K562 (cell line): ENCODE measurements around the gene LAMB3. TPM values are rescaled to one million over a fixed set of nuclear protein-coding genes. Genes with fewer than 3 reads are reported as not detected.

Experiments used
- BRF2 ChIP-seq: IDR thresholded peaks from 3 replicates; pipeline ENCODE4 v1.6.1; 2011; ENCODE audit warnings: borderline replicate concordance, mild to moderate bottlenecking; ENCODE audit not compliant: insufficient read length, insufficient read depth
- CHD4 ChIP-seq: fragments of 200-600 bp; sonication (generic); IDR thresholded peaks from 3 replicates; pipeline ENCODE4 v1.6.1; 2012; ENCODE audit warnings: low read depth, mild to moderate bottlenecking, mixed read lengths, low read length, inconsistent platforms; ENCODE audit not compliant: insufficient read depth, insufficient replicate concordance, poor library complexity, severe bottlenecking
- CREB5 ChIP-seq: fragments of 250-450 bp; sonication (Bioruptor Pico); IDR thresholded peaks from 2 replicates; pipeline ENCODE4 v1.5.0; 2020; ENCODE audit warnings: mild to moderate bottlenecking
- DDX20 ChIP-seq: fragments of 450-650 bp; IDR thresholded peaks from 2 replicates; pipeline ENCODE4 v1.6.1; 2016; ENCODE audit warnings: missing genetic modification characterization, low read depth, mild to moderate bottlenecking, missing compliant biosample characterization, moderate library complexity
- E2F3 ChIP-seq: fragments of 250-450 bp; sonication (Bioruptor Pico); IDR thresholded peaks from 2 replicates; pipeline ENCODE4 v1.4.0; 2020; ENCODE audit warnings: mild to moderate bottlenecking
- ETS2 ChIP-seq: IDR thresholded peaks from 2 replicates; pipeline ENCODE4 v1.6.1; 2016; ENCODE audit warnings: borderline replicate concordance, missing genetic modification characterization, mild to moderate bottlenecking, moderate library complexity, missing compliant biosample characterization; ENCODE audit not compliant: poor library complexity, severe bottlenecking
- HOMEZ ChIP-seq: fragments of 250-450 bp; sonication (Bioruptor Pico); IDR thresholded peaks from 2 replicates; pipeline ENCODE4 v1.4.0; 2020; ENCODE audit warnings: mild to moderate bottlenecking, moderate library complexity
- KAT2B ChIP-seq: IDR thresholded peaks from one replicate; pipeline ENCODE4 v1.6.1; 2012; ENCODE audit warnings: low read depth, mild to moderate bottlenecking, control low read depth, inconsistent platforms, low read length, moderate library complexity
- MTA2 ChIP-seq: fragments of 450-650 bp; IDR thresholded peaks from 2 replicates; pipeline ENCODE4 v1.6.1; 2016; ENCODE audit warnings: low read depth
- PYGO2 ChIP-seq: fragments of 450-650 bp; IDR thresholded peaks from 2 replicates; pipeline ENCODE4 v1.6.1; 2016; ENCODE audit warnings: mild to moderate bottlenecking, missing genetic modification characterization, moderate library complexity, missing compliant biosample characterization
- SIRT6 ChIP-seq: IDR thresholded peaks from one replicate; pipeline ENCODE4 v1.6.1; 2012; ENCODE audit warnings: low read depth, mild to moderate bottlenecking, control low read depth, inconsistent platforms, low read length, moderate library complexity
- THRAP3 ChIP-seq: fragments of 450-650 bp; IDR thresholded peaks from 2 replicates; pipeline ENCODE4 v1.6.1; 2016; ENCODE audit warnings: mild to moderate bottlenecking, inconsistent platforms, borderline replicate concordance
- U2AF1 ChIP-seq: fragments of 200-400 bp; formaldehyde crosslinking; optimal IDR thresholded peaks from 2 replicates; pipeline ENCODE3; 2017; ENCODE audit warnings: mild to moderate bottlenecking, low read depth, low read length, moderate library complexity
- ZNF121 ChIP-seq: sonication (generic); formaldehyde crosslinking; conservative IDR thresholded peaks from 2 replicates; pipeline ENCODE4 v1.8.0; 2022; ENCODE audit warnings: missing genetic modification reagents
- ZNF586 ChIP-seq: fragments of 450-650 bp; formaldehyde crosslinking; conservative IDR thresholded peaks from 2 replicates; pipeline ENCODE4 v1.4.0; 2020; ENCODE audit warnings: mild to moderate bottlenecking, moderate library complexity
- ZNF699 ChIP-seq: fragments of 250-450 bp; sonication (Bioruptor Pico); IDR thresholded peaks from 2 replicates; pipeline ENCODE4 v1.8.0; 2021; ENCODE audit warnings: mild to moderate bottlenecking, moderate library complexity; ENCODE audit not compliant: insufficient replicate concordance
- polyA plus RNA-seq, 8 experiments: library from polyadenylated mRNA; depleted of rRNA in 4 of 8; stranded (reverse) in 5 of 8; unstranded in 3 of 8; fragments of >200 nt; fragmentation: Nextera tagmentation in 2 of 8; fragmentation: Illumina TruSeq in 1 of 8; extraction: Ambion mirVana in 2 of 8; extraction: Trizol in 1 of 8; gene quantifications; 2 replicates each; pipeline versions ENCODE4 v1.2.1 to v1.2.3, GENCODE V29; 2011 to 2014; ENCODE audit warnings: inconsistent platforms in 1 of 8, missing spikeins in 1 of 8
- total RNA-seq, 7 experiments: library from RNA; depleted of rRNA in 6 of 7; stranded (reverse); fragments of >200 nt in 6 of 7; fragmentation: Illumina TruSeq in 2 of 7; extraction: Trizol in 2 of 7; gene quantifications; 2 replicates each; pipeline versions ENCODE4 v1.2.1 to v1.2.3, GENCODE V29; 2011 to 2021; ENCODE audit warnings: low replicate concordance in 1 of 7
- TF ChIP-seq, protein P1 (sequence below), 2 experiments: fragments of 450-650 bp in 1 of 2; IDR thresholded peaks; 2 replicates each; pipeline ENCODE4 v1.6.1; 2011 to 2017; ENCODE audit warnings: low read depth in 2 of 2, antibody characterized with exemption in 1 of 2, borderline replicate concordance in 1 of 2, low read length in 1 of 2, mild to moderate bottlenecking in 1 of 2, mixed read lengths in 1 of 2; ENCODE audit not compliant: control insufficient read depth in 1 of 2

The LAMB3 gene
- total and polyA plus RNA-seq, 9 of the 15 experiments (the other 6 are each of a cell fraction or from before 2014, with no cell fraction given), result 0.08 to 1.3 (median 0.91) TPM

DNA sequence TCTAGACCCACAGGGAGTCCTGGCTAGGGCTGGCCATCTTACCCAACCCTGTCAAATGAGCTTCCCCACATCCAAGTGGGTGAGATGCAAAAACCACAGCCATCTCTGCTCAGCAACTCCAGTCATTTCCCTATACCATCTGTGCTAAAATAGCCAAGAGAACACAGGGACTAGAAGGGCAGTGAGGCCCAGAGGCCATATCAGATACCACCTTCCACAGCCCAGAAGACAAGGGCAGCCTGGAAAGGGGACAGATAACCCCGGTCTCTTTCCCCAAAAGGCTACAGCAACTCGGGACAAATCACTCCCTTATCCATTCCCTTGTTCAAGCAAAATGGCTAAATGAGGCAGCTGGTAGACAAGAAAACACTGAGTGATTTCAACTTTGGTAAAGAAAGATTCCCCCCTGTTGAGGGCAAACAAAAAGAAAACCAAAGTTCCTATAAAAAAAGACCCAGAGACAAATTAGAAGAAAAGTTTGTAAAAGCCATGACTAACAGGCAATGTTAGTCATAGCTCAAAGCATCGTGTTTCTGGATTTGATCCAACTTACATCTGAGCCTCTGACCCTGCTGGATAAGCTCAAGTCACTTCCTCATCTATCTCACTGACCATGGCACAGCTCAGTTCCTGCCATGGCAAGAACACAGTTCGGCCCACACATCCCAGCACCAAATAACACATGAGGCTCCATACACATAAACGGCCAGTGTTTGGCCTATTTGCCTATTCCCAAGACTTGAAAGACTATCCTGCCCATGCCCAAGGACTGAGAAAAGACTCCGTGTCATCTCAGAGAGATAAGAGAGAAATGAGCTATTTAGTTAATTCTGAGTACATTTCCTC is 3.1 kb downstream of the LAMB3 start (continued):
- TF ChIP-seq BRF2, result no peak
- no peak for TF ChIP-seq CREB5 (CRISPR knock-in tag)
- TF ChIP-seq ZNF586 (CRISPR knock-in tag), result no peak
- no peak for TF ChIP-seq ZNF121 (CRISPR knock-in tag)
- no peak for TF ChIP-seq CHD4
- TF ChIP-seq ZNF699 (CRISPR knock-in tag), result no peak
- no peak for TF ChIP-seq U2AF1
- no peak for TF ChIP-seq PYGO2 (tag)
- TF ChIP-seq MTA2, result no peak; the same call in 1 of the 2 replicates
- no peak for TF ChIP-seq HOMEZ (CRISPR knock-in tag)
- no peak for TF ChIP-seq KAT2B
- no peak for TF ChIP-seq THRAP3
- no peak for TF ChIP-seq E2F3 (CRISPR knock-in tag)
- 0 out of 2 replicates have a peak, but pooled peaks have one; percentile 27 for TF ChIP-seq DDX20 (tag)
- no peak for TF ChIP-seq SIRT6
- TF ChIP-seq, protein P1, sequence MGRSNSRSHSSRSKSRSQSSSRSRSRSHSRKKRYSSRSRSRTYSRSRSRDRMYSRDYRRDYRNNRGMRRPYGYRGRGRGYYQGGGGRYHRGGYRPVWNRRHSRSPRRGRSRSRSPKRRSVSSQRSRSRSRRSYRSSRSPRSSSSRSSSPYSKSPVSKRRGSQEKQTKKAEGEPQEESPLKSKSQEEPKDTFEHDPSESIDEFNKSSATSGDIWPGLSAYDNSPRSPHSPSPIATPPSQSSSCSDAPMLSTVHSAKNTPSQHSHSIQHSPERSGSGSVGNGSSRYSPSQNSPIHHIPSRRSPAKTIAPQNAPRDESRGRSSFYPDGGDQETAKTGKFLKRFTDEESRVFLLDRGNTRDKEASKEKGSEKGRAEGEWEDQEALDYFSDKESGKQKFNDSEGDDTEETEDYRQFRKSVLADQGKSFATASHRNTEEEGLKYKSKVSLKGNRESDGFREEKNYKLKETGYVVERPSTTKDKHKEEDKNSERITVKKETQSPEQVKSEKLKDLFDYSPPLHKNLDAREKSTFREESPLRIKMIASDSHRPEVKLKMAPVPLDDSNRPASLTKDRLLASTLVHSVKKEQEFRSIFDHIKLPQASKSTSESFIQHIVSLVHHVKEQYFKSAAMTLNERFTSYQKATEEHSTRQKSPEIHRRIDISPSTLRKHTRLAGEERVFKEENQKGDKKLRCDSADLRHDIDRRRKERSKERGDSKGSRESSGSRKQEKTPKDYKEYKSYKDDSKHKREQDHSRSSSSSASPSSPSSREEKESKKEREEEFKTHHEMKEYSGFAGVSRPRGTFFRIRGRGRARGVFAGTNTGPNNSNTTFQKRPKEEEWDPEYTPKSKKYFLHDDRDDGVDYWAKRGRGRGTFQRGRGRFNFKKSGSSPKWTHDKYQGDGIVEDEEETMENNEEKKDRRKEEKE (IDR thresholded peaks at IDR 0.05; ENCODE audit: borderline replicate concordance in 1 of 2, control insufficient read depth in 1 of 2, low read depth in 2 of 2, low read length in 1 of 2), result no peak
- TF ChIP-seq ETS2 (tag), result no peak
